ENCODE results near the gene ALKBH7. TPM values are rescaled to one million over a fixed set of nuclear protein-coding genes. Genes with fewer than 3 reads are reported as not detected.

The ALKBH7 gene
- polyA plus RNA-seq, 1 of the 3 experiments (the other 2 are of a cell fraction), result 46.0 TPM

DNA sequence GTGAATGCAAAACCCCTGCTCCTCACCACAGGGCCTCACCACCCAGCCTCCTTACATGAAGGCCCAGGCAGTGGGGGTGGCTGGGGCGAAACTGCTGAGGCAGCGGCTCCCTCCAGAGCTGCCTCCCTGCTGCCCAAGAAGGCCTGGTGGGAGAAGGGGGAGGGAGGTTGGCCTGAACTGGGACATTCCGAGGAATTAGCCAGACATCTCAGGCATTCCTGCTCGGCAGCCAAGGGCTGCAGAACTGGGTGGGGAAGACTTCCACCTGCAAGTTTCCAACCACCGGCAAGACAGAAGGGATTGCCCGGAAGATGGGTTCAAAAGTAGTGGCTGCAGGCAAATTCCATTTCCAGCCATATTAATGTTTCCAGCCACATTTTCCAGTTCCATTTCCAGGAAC is 5.4 kb downstream of the ALKBH7 start:
- Histone ChIP-seq H3K27me3 (ENCODE audit: insufficient read depth) (no peaks in the 10 kb centered on the region), H3K4me1 (ENCODE audit: control insufficient read depth in 1 of 2, insufficient read depth in 2 of 2, low read depth in 1 of 2, low read length in 1 of 2) (peaks cover 6 to 19% of the 10 kb centered on the region in 2 experiments; a peak in 1 of 4 replicates), H3K4me2 (no peak overlapping the region), H3K79me2 (ENCODE audit: insufficient read depth) (peaks cover 8% of the 10 kb centered on the region), H3K9ac (no peak overlapping the region), H3F3A (replicated peaks; ENCODE audit: insufficient read depth) (peaks cover 22% of the 10 kb centered on the region), H3K4me3 (ENCODE audit: low read depth in 2 of 2, low read length in 1 of 2) (no peak overlapping the region), H3K9me3 (no peaks in the 10 kb centered on the region), H4K20me1 (ENCODE audit: insufficient read depth) (no peaks in the 10 kb centered on the region), H2AFZ (ENCODE audit: low read depth) (no peak overlapping the region), H3K9me2 (no peaks in the 10 kb centered on the region), H3K27ac (ENCODE audit: low read depth in 2 of 2, low read length in 1 of 2) (peak overlapping the region in 1 of 2 experiments; percentile 17; a peak in 1 of 4 replicates), H3K36me3 (replicated peaks in 1 of 2; ENCODE audit: control insufficient read depth in 1 of 2, insufficient read depth in 2 of 2, low read length in 1 of 2) (peaks cover 30 to 36% of the 10 kb centered on the region in 2 experiments)
- no peak for TF ChIP-seq YY1 (IDR thresholded peaks at IDR 0.05; ENCODE audit: low read depth)
- no peak for TF ChIP-seq GABPA (IDR thresholded peaks at IDR 0.05; ENCODE audit: low read depth)
- TF ChIP-seq FOXM1 (IDR thresholded peaks at IDR 0.05; ENCODE audit: low read depth), result no peak
- TF ChIP-seq TEAD4 (IDR thresholded peaks at IDR 0.05; ENCODE audit: borderline replicate concordance, insufficient read depth), result no peak
- TF ChIP-seq MEF2A (IDR thresholded peaks at IDR 0.05; ENCODE audit: borderline replicate concordance, low read depth), result no peak
- no peak for TF ChIP-seq CTCF (IDR thresholded peaks at IDR 0.05)
- no peak for TF ChIP-seq EP300 (IDR thresholded peaks at IDR 0.05; ENCODE audit: borderline replicate concordance in 1 of 2, low read depth in 1 of 2, low read length in 1 of 2)
- TF ChIP-seq TAF1 (IDR thresholded peaks at IDR 0.05; ENCODE audit: borderline replicate concordance, low read depth, low read length), result no peak
- TF ChIP-seq MXI1 (IDR thresholded peaks at IDR 0.05; ENCODE audit: low read depth, low read length), result no peak
- TF ChIP-seq CHD2 (IDR thresholded peaks at IDR 0.05; ENCODE audit: low read length, partially characterized antibody), result no peak
- TF ChIP-seq RAD21 (IDR thresholded peaks at IDR 0.05; ENCODE audit: low read length), result no peak
- TF ChIP-seq, protein P1, sequence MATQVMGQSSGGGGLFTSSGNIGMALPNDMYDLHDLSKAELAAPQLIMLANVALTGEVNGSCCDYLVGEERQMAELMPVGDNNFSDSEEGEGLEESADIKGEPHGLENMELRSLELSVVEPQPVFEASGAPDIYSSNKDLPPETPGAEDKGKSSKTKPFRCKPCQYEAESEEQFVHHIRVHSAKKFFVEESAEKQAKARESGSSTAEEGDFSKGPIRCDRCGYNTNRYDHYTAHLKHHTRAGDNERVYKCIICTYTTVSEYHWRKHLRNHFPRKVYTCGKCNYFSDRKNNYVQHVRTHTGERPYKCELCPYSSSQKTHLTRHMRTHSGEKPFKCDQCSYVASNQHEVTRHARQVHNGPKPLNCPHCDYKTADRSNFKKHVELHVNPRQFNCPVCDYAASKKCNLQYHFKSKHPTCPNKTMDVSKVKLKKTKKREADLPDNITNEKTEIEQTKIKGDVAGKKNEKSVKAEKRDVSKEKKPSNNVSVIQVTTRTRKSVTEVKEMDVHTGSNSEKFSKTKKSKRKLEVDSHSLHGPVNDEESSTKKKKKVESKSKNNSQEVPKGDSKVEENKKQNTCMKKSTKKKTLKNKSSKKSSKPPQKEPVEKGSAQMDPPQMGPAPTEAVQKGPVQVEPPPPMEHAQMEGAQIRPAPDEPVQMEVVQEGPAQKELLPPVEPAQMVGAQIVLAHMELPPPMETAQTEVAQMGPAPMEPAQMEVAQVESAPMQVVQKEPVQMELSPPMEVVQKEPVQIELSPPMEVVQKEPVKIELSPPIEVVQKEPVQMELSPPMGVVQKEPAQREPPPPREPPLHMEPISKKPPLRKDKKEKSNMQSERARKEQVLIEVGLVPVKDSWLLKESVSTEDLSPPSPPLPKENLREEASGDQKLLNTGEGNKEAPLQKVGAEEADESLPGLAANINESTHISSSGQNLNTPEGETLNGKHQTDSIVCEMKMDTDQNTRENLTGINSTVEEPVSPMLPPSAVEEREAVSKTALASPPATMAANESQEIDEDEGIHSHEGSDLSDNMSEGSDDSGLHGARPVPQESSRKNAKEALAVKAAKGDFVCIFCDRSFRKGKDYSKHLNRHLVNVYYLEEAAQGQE (IDR thresholded peaks at IDR 0.05; ENCODE audit: low read depth, low read length), result no peak
- TF ChIP-seq FOSL2 (IDR thresholded peaks at IDR 0.05; ENCODE audit: borderline replicate concordance, low read depth), result no peak
- TF ChIP-seq RCOR1 (IDR thresholded peaks at IDR 0.05; ENCODE audit: low read length), result no peak
- no peak for TF ChIP-seq POLR2AphosphoS5 (IDR thresholded peaks at IDR 0.05; ENCODE audit: low read depth, low read length)
- TF ChIP-seq NRF1 (IDR thresholded peaks at IDR 0.05; ENCODE audit: low read depth, low read length), result no peak
- TF ChIP-seq NFIC (IDR thresholded peaks at IDR 0.05; ENCODE audit: borderline replicate concordance), result no peak
- no peak for DNase-seq
- CTCF ChIA-PET, result interaction anchor here (1.0 to 1.1 kb wide), 2 partner anchors 9 to 12 kb away, joined by 3 read pairs; no protein-coding TSS in a partner anchor
- 75% methylated on average over 2 of the region's 6 CpGs for WGBS (ENCODE audit: low lambda C conversion rate)
- POLR2A ChIA-PET, result interaction anchor here (0.7 kb wide), 1 partner anchor 47 kb away, joined by 4 read pairs; the partner anchor contains the start of gene KHSRP
